CD4-positive, alpha-beta T cell (primary cell): ENCODE data around the gene MTRF1L. TPM values are rescaled to one million over a fixed set of nuclear protein-coding genes. Genes with fewer than 3 reads are reported as not detected.

Experiments
- ATAC-seq: fragments of 200-7000 bp; cut with Tn5 transposase; one replicate; pipeline ENCODE4 v1.10.0; 2022; ENCODE audit warnings: mild to moderate bottlenecking; ENCODE audit not compliant: poor library complexity
- CTCF ChIA-PET: fragments of 350-600 bp; sonication (Branson Sonifier 250); formaldehyde crosslinking; loops from one replicate; lab custom pipeline; 2021; ENCODE audit warnings: antibody characterized with exemption, inconsistent platforms; lab: Charles Lee
- POLR2A ChIA-PET: fragments of 350-600 bp; sonication (Branson Sonifier 250); formaldehyde crosslinking; loops from one replicate; lab custom pipeline; 2021; ENCODE audit warnings: antibody characterized with exemption, inconsistent platforms; lab: Charles Lee
- DNase-seq, 14 experiments: peaks; one replicate each; pipeline ENCODE4 v3.0.0-alpha.2; 2013 to 2020; ENCODE audit warnings: mixed read lengths in 2 of 14
- H3K27ac ChIP-seq, 2 donors: one replicate each; pipeline versions ENCODE4 v1.5.1 to v1.7.0; 2013; ENCODE audit warnings: low read length in 2 of 2, low read depth in 1 of 2, mild to moderate bottlenecking in 1 of 2
- H3K27me3 ChIP-seq, 2 experiments: 1 replicate in 1 of 2; 2 replicates in 1 of 2; pipeline versions ENCODE4 v1.6.1 to v1.7.0; 2013; ENCODE audit warnings: low read length in 2 of 2, control low read depth in 1 of 2, mild to moderate bottlenecking in 1 of 2, moderate library complexity in 1 of 2; ENCODE audit not compliant: insufficient read depth in 2 of 2, control insufficient read depth in 1 of 2
- H3K36me3 ChIP-seq: one replicate; pipeline ENCODE4 v1.6.1; 2013; ENCODE audit warnings: low read length, control low read depth; ENCODE audit not compliant: insufficient read depth
- H3K4me1 ChIP-seq: one replicate; pipeline ENCODE4 v1.6.1; 2013; ENCODE audit warnings: low read length, control low read depth; ENCODE audit not compliant: insufficient read depth
- H3K4me3 ChIP-seq: one replicate; pipeline ENCODE4 v1.5.1; 2013; ENCODE audit warnings: mild to moderate bottlenecking, low read length, moderate library complexity
- H3K9me3 ChIP-seq, 2 experiments: 1 replicate in 1 of 2; 2 replicates in 1 of 2; pipeline versions ENCODE4 v1.6.1 to v1.7.0; 2013; ENCODE audit warnings: low read length in 2 of 2, mild to moderate bottlenecking in 2 of 2, control low read depth in 1 of 2, moderate library complexity in 1 of 2; ENCODE audit not compliant: control insufficient read depth in 1 of 2, insufficient read depth in 1 of 2
- H3K27ac Mint-ChIP-seq: one replicate; pipeline ENCODE4 v1.8.0; 2020; ENCODE audit warnings: mixed read lengths
- H3K27me3 Mint-ChIP-seq: one replicate; pipeline ENCODE4 v1.8.0; 2021; ENCODE audit warnings: mixed read lengths
- H3K36me3 Mint-ChIP-seq: one replicate; pipeline ENCODE4 v1.8.0; 2021; ENCODE audit warnings: low read depth, mixed read lengths
- H3K4me1 Mint-ChIP-seq: one replicate; pipeline ENCODE4 v1.8.0; 2021; ENCODE audit warnings: low read depth, mixed read lengths
- H3K4me3 Mint-ChIP-seq: one replicate; pipeline ENCODE4 v1.8.0; 2020; ENCODE audit warnings: mild to moderate bottlenecking, mixed read lengths
- H3K9me3 Mint-ChIP-seq: one replicate; pipeline ENCODE4 v1.8.0; 2020; ENCODE audit warnings: mixed read lengths
- CTCF ChIP-seq: fragments of 200-600 bp; IDR thresholded peaks from one replicate; pipeline ENCODE4 v1.8.0; 2022; ENCODE audit warnings: antibody characterized with exemption, mild to moderate bottlenecking
- intact Hi-C, 2 experiments: fragments of 100-400 bp; cut with DNase I in 1 of 2; cut with micrococcal nuclease in 1 of 2; formaldehyde crosslinking; loops; one replicate each; pipeline versions ENCODE4 v1.15.1 to v1.9.0; 2023 to 2025; cut with DNase I, micrococcal nuclease
- total RNA-seq, 174 experiments: library from RNA in 2 of 174; stranded (reverse) in 2 of 174; gene quantifications; one replicate each; pipeline ENCODE4 v1.2.3 and lab custom pipeline; 2021 to 2026

MTRF1L gene
- total RNA-seq, 2 experiments from 2014 or later, result 9.3 to 11.2 TPM

- Histone ChIP-seq H3K4me3 (no peak overlapping the region), H3K9me3 (no peaks in the 10 kb centered on the region), H3K36me3 (peaks cover 26% of the 10 kb centered on the region), H3K27me3 (no peaks in the 10 kb centered on the region), H3K4me1 (peaks cover 3% of the 10 kb centered on the region), H3K27ac (no peak overlapping the region)
- DNase-seq (no peak), ATAC-seq (no peak)
- peaks cover 47% of the 10 kb centered on the region for H3K36me3 Mint-ChIP-seq
- H3K9me3 Mint-ChIP-seq, result no peaks in the 10 kb centered on the region
- ChIA-PET POLR2A (no interaction called here), CTCF (no interaction called here)
- H3K4me1 Mint-ChIP-seq, result peaks cover 55% of the 10 kb centered on the region
- no peak for TF ChIP-seq CTCF
- H3K27ac Mint-ChIP-seq, result no peak overlapping the region
- intact Hi-C loops, result no loop called here
- H3K4me3 Mint-ChIP-seq, result no peak overlapping the region
- H3K27me3 Mint-ChIP-seq, result no peaks in the 10 kb centered on the region
Measured at GRCh38 chr6:152976749-152977148, 25.8 kb downstream of the MTRF1L start.

GRCh38 chr6:152975204-152975915, 27.1 kb downstream of the MTRF1L start:
- peak in 3 of 14 experiments; percentile 49 to 69 (median 50) for DNase-seq
- Histone ChIP-seq H3K36me3 (peaks cover 40% of the 10 kb centered on the region), H3K9me3 (no peaks in the 10 kb centered on the region), H3K27me3 (no peaks in the 10 kb centered on the region), H3K27ac (no peak overlapping the region), H3K4me1 (peaks cover 3% of the 10 kb centered on the region), H3K4me3 (no peak overlapping the region)
- Mint-ChIP-seq H3K36me3 (peaks cover 60% of the 10 kb centered on the region), H3K27ac (peak overlapping the region; percentile 60), H3K4me1 (peaks cover 43% of the 10 kb centered on the region), H3K4me3 (peak overlapping the region; percentile 27), H3K9me3 (no peaks in the 10 kb centered on the region), H3K27me3 (no peaks in the 10 kb centered on the region)
- peak; percentile 52 for ATAC-seq
- no peak for TF ChIP-seq CTCF
- intact Hi-C loops, result no loop called here
- CTCF ChIA-PET, result no interaction called here
- POLR2A ChIA-PET, result no interaction called here

GRCh38 chr6:152973916-152974315, 28.6 kb downstream of the MTRF1L start:
- Mint-ChIP-seq H3K36me3 (peaks cover 74% of the 10 kb centered on the region), H3K4me3 (no peak overlapping the region), H3K27ac (no peak overlapping the region), H3K27me3 (no peaks in the 10 kb centered on the region), H3K4me1 (peaks cover 38% of the 10 kb centered on the region), H3K9me3 (peaks cover 4% of the 10 kb centered on the region)
- intact Hi-C loops, result no loop called here
- no peak overlapping the region for H3K27ac ChIP-seq
- ChIA-PET CTCF (no interaction called here), POLR2A (no interaction called here)
- DNase-seq (no peak), ATAC-seq (no peak)
- peaks cover 0 to 11% of the 10 kb centered on the region in 2 experiments for H3K9me3 ChIP-seq
- H3K4me3 ChIP-seq, result no peak overlapping the region
- peaks cover 49% of the 10 kb centered on the region for H3K36me3 ChIP-seq
- no peaks in the 10 kb centered on the region for H3K27me3 ChIP-seq
- H3K4me1 ChIP-seq, result peaks cover 3% of the 10 kb centered on the region
- TF ChIP-seq CTCF, result no peak
